Lower lobe of right lung (tissue), 2 donors: ENCODE results near the gene PTBP1. TPM values are rescaled to one million over a fixed set of nuclear protein-coding genes. Genes with fewer than 3 reads are reported as not detected.
"Not testable (repeated sequence)": the region's sequence is repeated elsewhere in the genome, so short reads cannot be mapped to it uniquely, and the experiment has no call there.

Experiments used
- ATAC-seq, 2 donors: fragments of 200-7000 bp; cut with Tn5 transposase; one replicate each; pipeline ENCODE4 v1.9.1; 2020 to 2022; ENCODE audit warnings: mild to moderate bottlenecking in 2 of 2, moderate library complexity in 2 of 2
- DNase-seq: peaks from one replicate; pipeline ENCODE4 v3.0.0-alpha.2; 2020
- H3K27ac ChIP-seq: fragments of 200-600 bp; one replicate; pipeline ENCODE4 v1.8.0; 2022
- H3K27me3 ChIP-seq: fragments of 200-600 bp; one replicate; pipeline ENCODE4 v1.8.0; 2022; ENCODE audit warnings: low read depth
- H3K36me3 ChIP-seq: fragments of 200-600 bp; one replicate; pipeline ENCODE4 v1.8.0; 2022; ENCODE audit warnings: mild to moderate bottlenecking
- H3K4me1 ChIP-seq: fragments of 200-600 bp; one replicate; pipeline ENCODE4 v1.8.0; 2022
- H3K4me3 ChIP-seq: fragments of 200-600 bp; one replicate; pipeline ENCODE4 v1.8.0; 2022; ENCODE audit warnings: mild to moderate bottlenecking
- H3K9me3 ChIP-seq: fragments of 200-600 bp; one replicate; pipeline ENCODE4 v1.8.0; 2022
- CTCF ChIP-seq: fragments of 200-600 bp; IDR thresholded peaks from one replicate; pipeline ENCODE4 v1.8.0; 2022; ENCODE audit warnings: antibody characterized with exemption, mild to moderate bottlenecking
- intact Hi-C: fragments of 100-400 bp; cut with DNase I; formaldehyde crosslinking; loops from one replicate; pipeline ENCODE4 v1.11.0; 2022
- total RNA-seq: library from RNA; stranded (reverse); fragmentation: NEBNext Ultra II Directional; extraction: Animal tissue kit (Norgen Biotek cat#: 25700); gene quantifications from one replicate; pipeline ENCODE4 v1.2.1, GENCODE V29; 2021
- donor health status: DM: no; HTN: yes; CAD: no; lungs with severe emphysema.

The PTBP1 gene
- total RNA-seq, 1 donor from 2014 or later, result 254 TPM

- no peak for TF ChIP-seq CTCF
- Histone ChIP-seq H3K9me3 (no peaks in the 10 kb centered on the region), H3K27ac (no peak overlapping the region), H3K4me1 (no peaks in the 10 kb centered on the region), H3K27me3 (peaks cover 33% of the 10 kb centered on the region), H3K4me3 (no peak overlapping the region), H3K36me3 (no peaks in the 10 kb centered on the region)
- intact Hi-C loops, result no loop called here
- DNase-seq, result no peak
- peak in 1 of 2 donors; percentile 80 for ATAC-seq
These were observed 38.1 kb downstream of the PTBP1 start for GRCh38 chr19:835210-835810.

- Histone ChIP-seq H3K36me3 (no peaks in the 10 kb centered on the region), H3K4me3 (no peak within 1 kb of the TSS), H3K27ac (no peak within 1 kb of the TSS), H3K4me1 (peaks cover 10% of the 10 kb centered on the region), H3K27me3 (peaks cover 51% of the 10 kb centered on the region), H3K9me3 (no peaks in the 10 kb centered on the region)
- TF ChIP-seq CTCF, result no peak
- intact Hi-C loops, result no loop called here
- ATAC-seq (peak; percentile 19 to 33), DNase-seq (peak; percentile 69)
These were observed 43.4 kb downstream of the PTBP1 start, which contains the start of gene PRTN3 for GRCh38 chr19:840519-841206. TSS of gene PRTN3 (plus strand) at chr19:840999. CDS start at chr19:841009, 10 bp downstream.

GRCh38 chr19:842802-843179 lies 45.5 kb downstream of the PTBP1 start:
- H3K4me1 ChIP-seq, H3K27ac ChIP-seq, H3K4me3 ChIP-seq, H3K36me3 ChIP-seq, ATAC-seq, intact Hi-C loops, H3K9me3 ChIP-seq, DNase-seq: not testable (repeated sequence)
- H3K27me3 ChIP-seq, result peaks cover 49% of the 10 kb centered on the region

- Histone ChIP-seq H3K4me1 (peaks cover 10% of the 10 kb centered on the region), H3K27me3 (peaks cover 55% of the 10 kb centered on the region), H3K9me3 (no peaks in the 10 kb centered on the region), H3K4me3 (peak overlapping the region; percentile 21), H3K36me3 (no peaks in the 10 kb centered on the region), H3K27ac (no peak overlapping the region)
- intact Hi-C loops, result no loop called here
- TF ChIP-seq CTCF, result no peak
- peak; percentile 64 to 67 for ATAC-seq
- peak; percentile 63 for DNase-seq
These were observed 46.1 kb downstream of the PTBP1 start for GRCh38 chr19:843180-843835.

- intact Hi-C loops, result no loop called here
- H3K4me3 ChIP-seq, result peak overlapping the region; percentile 21
- H3K27me3 ChIP-seq, result peaks cover 56% of the 10 kb centered on the region
- peaks cover 10% of the 10 kb centered on the region for H3K4me1 ChIP-seq
- no peaks in the 10 kb centered on the region for H3K36me3 ChIP-seq
- ATAC-seq, result peak in 1 of 2 donors; percentile 40
- no peak overlapping the region for H3K27ac ChIP-seq
- no peak for TF ChIP-seq CTCF
- no peaks in the 10 kb centered on the region for H3K9me3 ChIP-seq
- no peak for DNase-seq
These were observed 46.7 kb downstream of the PTBP1 start for GRCh38 chr19:843836-844545.
